Measurements from ENCODE around the gene CSF1. TPM values are rescaled to one million over a fixed set of nuclear protein-coding genes. Genes with fewer than 3 reads are reported as not detected.

Gene CSF1
- total and polyA plus RNA-seq, 12 donors = 3.8 to 295 (median 88.5) TPM

DNA sequence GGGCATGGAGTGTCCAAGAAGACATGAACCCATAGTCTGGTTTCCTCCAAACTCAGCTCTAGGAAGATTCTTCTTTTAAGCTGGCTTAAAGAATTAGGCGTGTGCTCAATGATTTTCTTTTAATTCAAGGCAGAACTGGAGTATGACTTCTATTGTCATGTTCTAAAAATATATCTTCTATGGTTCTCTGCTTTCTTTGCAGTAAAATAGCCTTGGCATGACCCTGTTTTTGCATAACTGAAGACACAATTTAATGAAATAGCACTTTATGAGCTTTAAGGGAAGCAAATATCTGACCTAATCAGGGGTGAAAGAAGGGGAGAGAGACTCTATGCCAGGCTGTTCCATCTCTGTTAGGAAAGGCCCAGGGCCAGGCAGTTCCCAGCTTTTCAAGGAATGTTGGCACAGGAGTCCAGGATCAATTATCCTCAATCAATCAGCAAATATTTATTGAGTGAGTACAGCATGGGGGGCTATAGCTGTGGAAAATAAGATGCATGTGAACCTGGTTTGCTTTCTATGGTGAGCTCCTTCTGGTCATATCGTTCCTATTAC lies 7.2 kb upstream of the CSF1 start:
- DNase-seq = no peak
- intact Hi-C loops (cut with DNase I) = loop anchor here in 1 of 2 donors (10.0 kb wide), 1 partner anchor 69 kb away; no protein-coding TSS in a partner anchor
- no peak overlapping the region for H3K27ac ChIP-seq
- H3K4me3 ChIP-seq = no peak overlapping the region
- H3K27me3 ChIP-seq = no peaks in the 10 kb centered on the region
- peaks cover 0 to 3% of the 10 kb centered on the region in 2 donors for H3K4me1 ChIP-seq (replicated peaks in 1 of 2)
- TF ChIP-seq POLR2A (IDR thresholded peaks at IDR 0.05) (no peak), CTCF (IDR thresholded peaks at IDR 0.05) (no peak)
- no peaks in the 10 kb centered on the region for H3K36me3 ChIP-seq (replicated peaks in 1 of 2)
- WGBS, 4 donors = 81 to 89% (median 86%) methylated on average over 2 of the region's 2 CpGs
- H3K9me3 ChIP-seq (replicated peaks in 1 of 3) = no peaks in the 10 kb centered on the region

DNA sequence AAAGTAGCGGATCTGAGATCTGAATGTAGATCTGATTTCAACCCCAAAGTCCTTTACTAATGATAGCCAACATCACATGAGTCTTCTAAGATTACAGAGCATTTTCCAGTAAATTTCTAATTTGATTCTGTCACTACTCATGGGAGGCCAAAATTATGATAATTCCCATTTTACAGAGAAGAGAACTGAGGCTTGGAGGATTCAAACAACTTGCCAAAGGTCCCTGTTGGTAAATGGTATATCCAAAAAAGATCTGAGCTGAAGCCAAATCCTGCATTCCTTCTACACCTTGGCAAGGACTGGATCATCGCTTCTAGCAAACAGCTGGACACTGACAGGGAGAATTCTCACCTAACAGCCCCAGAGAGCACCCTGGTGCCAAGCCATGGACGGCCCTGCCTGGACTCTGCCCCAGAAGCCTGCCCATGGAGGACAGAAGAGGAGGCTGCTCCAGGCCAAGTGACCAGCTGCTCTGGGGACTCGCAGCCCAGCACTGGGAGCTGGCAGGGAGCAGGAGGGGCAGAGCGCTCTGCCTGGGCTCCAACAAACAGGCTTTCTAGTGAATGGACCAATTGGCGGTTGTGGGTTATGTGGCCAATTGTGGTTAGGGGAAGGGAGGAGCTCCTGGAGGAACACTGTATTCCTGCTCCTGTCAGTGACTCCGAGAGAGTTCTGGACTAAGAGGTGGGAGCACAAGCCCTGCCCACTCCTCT lies 6.4 kb upstream of the CSF1 start:
- intact Hi-C loops (cut with DNase I) = loop anchor here in 1 of 2 donors (10.0 kb wide), 1 partner anchor 69 kb away; no protein-coding TSS in a partner anchor

DNA sequence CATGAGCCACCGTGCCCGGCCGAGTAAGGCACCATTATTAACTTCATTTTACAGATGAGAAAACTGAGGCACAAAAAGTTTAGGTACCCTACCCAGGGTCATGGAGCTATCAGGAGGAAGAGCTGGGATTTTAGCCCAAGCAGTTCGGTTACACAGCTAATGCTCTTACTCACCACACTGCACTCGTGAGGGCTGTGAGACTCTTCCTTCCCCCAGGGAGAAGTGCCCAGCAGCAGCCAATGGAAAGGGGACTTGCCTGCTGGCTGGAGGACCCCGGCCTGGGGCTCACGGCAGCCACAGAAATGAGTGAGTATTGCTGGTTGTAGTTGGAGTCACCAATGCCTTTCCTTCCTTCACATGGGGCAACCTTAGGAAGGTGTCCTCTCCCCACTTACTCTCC lies 5.2 kb upstream of the CSF1 start:
- H3K27ac ChIP-seq = no peak overlapping the region
- H3K27me3 ChIP-seq = no peaks in the 10 kb centered on the region
- no peak for DNase-seq
- no peaks in the 10 kb centered on the region for H3K36me3 ChIP-seq (replicated peaks in 1 of 2)
- H3K4me3 ChIP-seq = no peak overlapping the region
- WGBS, 4 donors = 89 to 95% (median 92%) methylated on average over 7 of the region's 7 CpGs
- intact Hi-C loops (cut with DNase I) = loop anchor here in 1 of 2 donors (10.0 kb wide), 1 partner anchor 71 kb away; no protein-coding TSS in a partner anchor
- peaks cover 5 to 21% of the 10 kb centered on the region in 2 donors for H3K4me1 ChIP-seq (replicated peaks in 1 of 2)
- no peaks in the 10 kb centered on the region for H3K9me3 ChIP-seq (replicated peaks in 1 of 3)
- TF ChIP-seq POLR2A (IDR thresholded peaks at IDR 0.05) = no peak
- no peak for TF ChIP-seq CTCF (IDR thresholded peaks at IDR 0.05)

More for the DNA sequence above, 6.4 kb upstream of the CSF1 start:
- Histone ChIP-seq H3K27me3 (no peaks in the 10 kb centered on the region), H3K9me3 (replicated peaks in 1 of 3) (no peaks in the 10 kb centered on the region), H3K4me1 (replicated peaks in 1 of 2) (peaks cover 0 to 11% of the 10 kb centered on the region in 2 donors), H3K27ac (no peak overlapping the region), H3K36me3 (replicated peaks in 1 of 2) (no peaks in the 10 kb centered on the region), H3K4me3 (no peak overlapping the region)
- WGBS, 4 donors = 82 to 92% (median 87%) methylated on average over 4 to 7 of the region's 7 CpGs
- TF ChIP-seq CTCF (IDR thresholded peaks at IDR 0.05) = no peak
- TF ChIP-seq POLR2A (IDR thresholded peaks at IDR 0.05) = no peak
- DNase-seq = no peak

GRCh38 chr1:109906160-109906838 lies 4.3 kb upstream of the CSF1 start:
- DNase-seq = no peak
- TF ChIP-seq CTCF (IDR thresholded peaks at IDR 0.05) (no peak), POLR2A (IDR thresholded peaks at IDR 0.05) (no peak)
- Histone ChIP-seq H3K4me3 (no peak overlapping the region), H3K27ac (no peak overlapping the region), H3K4me1 (replicated peaks in 1 of 2) (peaks cover 5 to 21% of the 10 kb centered on the region in 2 donors), H3K27me3 (no peaks in the 10 kb centered on the region), H3K36me3 (replicated peaks in 1 of 2) (no peaks in the 10 kb centered on the region), H3K9me3 (replicated peaks in 1 of 3) (no peaks in the 10 kb centered on the region)
- intact Hi-C loops (cut with DNase I) = loop anchor here in 1 of 2 donors (10.0 kb wide), 1 partner anchor 71 kb away; no protein-coding TSS in a partner anchor
- WGBS, 4 donors = 83 to 87% (median 84%) methylated on average over 7 of the region's 7 CpGs
